ENCODE results near the gene MFGE8.

- TF ChIP-seq CTCF (IDR thresholded peaks at IDR 0.05; ENCODE audit: low read length) (no peak), EZH2 (IDR thresholded peaks at IDR 0.05; ENCODE audit: borderline replicate concordance, low read length) (no peak)
These were observed 38.9 kb downstream of the MFGE8 start for GRCh38 chr15:88874275-88874674.

Data from OCI-LY1 (cell line).